Stimulated activated naive CD4-positive, alpha-beta T cell treated with Interleukin-2 at 50 U/mL for 16 hours (primary cell): ENCODE results near the gene TMEM182.

ENCODE experiments used
- DNase-seq: peaks from one replicate; lab custom pipeline; 2025; lab: John Stamatoyannopoulos, UW

Gene TMEM182, protein sequence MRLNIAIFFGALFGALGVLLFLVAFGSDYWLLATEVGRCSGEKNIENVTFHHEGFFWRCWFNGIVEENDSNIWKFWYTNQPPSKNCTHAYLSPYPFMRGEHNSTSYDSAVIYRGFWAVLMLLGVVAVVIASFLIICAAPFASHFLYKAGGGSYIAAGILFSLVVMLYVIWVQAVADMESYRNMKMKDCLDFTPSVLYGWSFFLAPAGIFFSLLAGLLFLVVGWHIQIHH

DNA sequence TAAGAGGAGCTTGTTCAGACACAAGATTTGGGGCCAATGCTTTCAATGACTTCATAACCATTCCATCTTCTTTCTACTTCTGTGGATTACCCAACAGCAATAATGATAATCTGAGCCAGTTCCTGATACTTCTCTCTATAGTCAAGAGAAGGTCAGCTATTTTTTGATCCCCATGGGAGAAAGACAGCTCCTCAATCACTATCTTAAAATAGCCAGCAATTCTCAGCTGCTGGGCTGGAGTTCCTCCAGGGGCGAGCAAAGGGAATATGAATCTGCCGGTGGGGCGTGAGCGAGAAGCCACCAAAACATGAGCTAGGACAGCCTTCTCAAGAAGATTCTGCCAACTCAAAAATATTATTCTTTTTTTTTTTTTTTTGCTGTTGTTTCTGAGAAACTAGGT is at the start of gene TMEM182:
TSS of gene TMEM182 (plus strand) at position 269 of the 400 bp plus-strand sequence. CDS start 187 bp downstream, outside the sequence.
- DNase-seq = no peak

GRCh38 chr2:102717308-102718018 is 44.4 kb upstream of the TMEM182 start:
- DNase-seq = no peak

DNA sequence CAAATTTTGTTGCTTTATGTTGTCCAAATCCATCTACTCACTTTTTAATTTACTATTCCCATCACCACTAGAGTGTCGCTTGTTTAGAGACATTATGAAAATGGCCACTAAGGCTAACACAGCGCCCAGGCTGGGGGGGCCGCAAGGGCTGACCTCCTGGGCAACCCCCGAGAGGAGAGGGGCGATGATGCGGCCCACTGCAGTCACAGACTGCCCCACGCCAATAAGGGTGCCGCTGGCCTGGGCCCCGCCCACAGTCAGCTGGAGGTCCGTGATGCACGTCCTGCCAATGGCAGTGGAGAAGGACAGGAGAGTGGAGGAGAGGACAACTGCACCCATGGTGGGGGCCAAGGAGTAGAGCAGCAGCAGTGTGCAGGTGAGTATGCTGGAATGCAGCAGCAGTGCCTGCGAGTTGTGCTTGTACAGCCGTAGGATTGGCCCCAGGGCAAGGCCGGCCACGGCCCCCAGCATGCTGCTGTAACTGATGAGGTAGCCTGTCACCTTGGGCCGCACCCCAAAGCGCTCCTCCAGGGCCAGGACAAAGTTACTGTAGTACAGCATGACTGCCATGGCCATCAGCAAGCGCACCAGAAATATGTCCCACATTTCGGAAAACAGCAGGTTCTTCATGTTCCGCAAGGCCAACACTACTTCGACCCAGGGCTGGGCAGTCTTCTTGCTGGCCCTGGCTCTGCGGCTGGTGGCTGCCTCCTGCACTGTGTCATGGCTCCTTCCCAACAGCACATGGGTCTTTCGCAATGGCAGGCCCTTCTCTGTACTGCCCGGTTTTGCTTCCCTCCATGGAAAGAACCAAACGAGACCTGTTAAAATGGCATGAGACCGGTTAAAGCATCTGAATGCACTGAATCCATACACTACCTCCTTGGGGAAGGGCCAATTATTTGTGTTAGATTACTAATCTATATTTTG is 43.2 kb upstream of the TMEM182 start:
- no peak for DNase-seq

- DNase-seq = no peak
Measured at GRCh38 chr2:102724016-102724490, 37.8 kb upstream of the TMEM182 start.

DNA sequence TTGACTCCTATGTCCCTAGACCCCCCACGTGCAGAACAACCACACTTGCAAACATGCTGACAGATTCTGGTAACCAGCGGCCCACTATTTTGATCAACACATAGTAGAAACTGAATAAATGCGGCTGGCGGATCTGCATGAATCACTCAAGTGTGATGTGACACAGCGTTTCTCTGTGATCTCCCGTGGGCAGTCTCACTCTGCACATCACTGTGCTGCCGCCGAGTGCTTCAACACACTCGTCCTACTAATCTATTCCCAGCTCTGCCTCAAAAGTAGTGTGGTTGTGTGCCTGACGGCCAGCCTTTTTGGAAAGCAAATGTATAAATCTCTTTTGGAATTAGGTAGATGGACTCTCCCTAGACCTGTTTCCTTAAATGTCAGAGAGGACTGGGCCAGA is 37.3 kb upstream of the TMEM182 start:
- no peak for DNase-seq

- DNase-seq = no peak
Measured at GRCh38 chr2:102726128-102727087, 35.4 kb upstream of the TMEM182 start.

DNA sequence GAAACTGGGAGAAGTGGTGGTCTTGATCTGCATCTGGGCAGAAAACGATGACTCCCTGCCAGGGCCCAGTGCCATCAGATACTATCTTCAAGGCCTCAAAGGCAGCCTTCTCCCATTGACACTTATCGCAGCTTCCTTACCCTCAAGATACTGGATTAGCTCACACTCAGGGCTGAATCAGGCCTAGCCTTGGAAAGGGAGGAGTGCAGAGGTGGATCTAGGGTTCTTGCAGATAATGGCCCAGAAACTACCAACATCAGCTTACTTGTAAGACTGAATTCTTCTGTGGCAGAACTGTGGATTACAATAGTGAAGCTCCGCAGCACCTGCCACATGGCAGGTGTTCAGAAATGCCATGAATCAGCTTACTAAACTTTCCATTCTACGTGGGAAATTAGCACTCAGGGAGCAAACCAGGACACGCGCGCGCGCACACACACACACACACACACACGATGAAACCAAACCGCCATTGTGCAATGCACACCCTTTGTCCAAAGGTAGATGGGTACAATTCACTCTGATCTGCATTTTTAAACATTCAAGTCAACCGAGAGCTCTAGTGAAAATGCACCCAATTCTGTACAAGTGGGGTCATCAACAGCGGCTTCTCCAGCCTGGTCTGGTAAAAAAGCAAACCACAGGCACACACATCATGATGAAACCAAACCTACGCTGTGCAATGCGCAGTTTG is 26.3 kb upstream of the TMEM182 start:
- no peak for DNase-seq

GRCh38 chr2:102736110-102736409 is 25.8 kb upstream of the TMEM182 start:
- DNase-seq = no peak

DNA sequence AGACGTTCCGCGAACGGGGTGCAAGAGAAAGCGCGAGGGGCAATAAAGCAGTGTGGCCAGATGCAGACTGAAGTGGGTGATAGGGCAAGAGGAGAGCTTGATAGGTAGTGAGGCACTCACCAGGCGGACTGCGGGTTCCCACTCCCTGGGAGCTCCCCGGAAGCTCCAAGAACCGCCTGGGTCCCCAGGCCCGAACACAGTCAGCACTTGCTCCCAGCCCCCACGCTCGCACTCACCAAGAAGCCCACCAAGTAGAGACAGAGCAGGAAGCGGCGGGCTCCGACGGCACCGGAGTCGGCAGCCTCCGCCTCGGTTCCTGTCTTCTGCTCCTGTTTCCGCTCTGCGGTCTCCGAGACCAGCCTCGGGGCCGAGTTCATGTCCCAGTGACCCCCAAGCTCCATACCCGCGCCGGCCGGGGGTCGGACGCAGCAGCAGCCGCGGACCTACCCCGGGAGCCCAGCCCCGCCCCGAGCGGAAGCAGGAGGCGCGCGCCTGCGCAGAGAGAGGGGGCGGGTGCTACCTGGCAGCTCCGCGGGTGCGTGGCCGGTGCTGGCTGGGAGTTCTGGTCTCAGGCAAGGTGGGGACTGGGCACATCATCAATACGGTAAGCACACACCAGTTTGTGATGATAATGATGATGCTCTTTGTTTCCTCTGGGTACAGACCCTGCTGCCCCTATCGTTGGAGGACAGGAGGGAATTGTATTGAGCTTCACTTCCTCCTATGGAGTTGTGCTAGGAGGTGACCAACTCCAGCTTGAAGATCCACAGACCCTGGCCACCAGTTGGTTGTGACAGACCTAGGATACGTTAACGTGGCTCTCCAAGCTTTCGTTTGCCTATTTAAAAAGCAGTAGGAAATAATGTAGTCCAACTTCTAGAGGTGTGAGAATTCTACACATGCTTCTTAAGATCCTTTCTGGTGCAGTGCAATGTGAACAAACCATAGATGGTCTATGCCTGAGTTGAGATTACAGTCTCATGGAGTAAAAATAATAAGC is 25.1 kb upstream of the TMEM182 start:
- peak; percentile 83 for DNase-seq

DNA sequence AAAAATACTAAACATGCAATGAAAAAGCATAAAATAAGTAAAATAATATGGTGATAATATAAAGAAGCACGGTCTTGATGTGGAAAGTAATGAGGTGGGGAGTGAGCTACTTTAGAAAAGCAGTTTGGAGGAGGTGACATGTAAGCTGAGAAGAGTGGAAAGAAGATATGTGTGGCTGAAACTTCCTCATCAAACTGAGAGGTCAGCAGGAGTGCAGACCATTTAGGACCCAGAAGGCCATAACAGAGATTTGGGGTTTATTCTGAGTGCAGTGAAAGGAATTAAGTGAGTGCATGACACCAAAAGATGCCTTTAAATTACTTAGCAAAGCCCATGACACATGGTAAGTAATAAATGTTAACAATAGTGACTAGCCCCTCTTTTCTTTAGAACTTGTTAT is 24.4 kb upstream of the TMEM182 start:
- no peak for DNase-seq

- DNase-seq = no peak
Measured at GRCh38 chr2:102743259-102743658, 18.6 kb upstream of the TMEM182 start.

DNA sequence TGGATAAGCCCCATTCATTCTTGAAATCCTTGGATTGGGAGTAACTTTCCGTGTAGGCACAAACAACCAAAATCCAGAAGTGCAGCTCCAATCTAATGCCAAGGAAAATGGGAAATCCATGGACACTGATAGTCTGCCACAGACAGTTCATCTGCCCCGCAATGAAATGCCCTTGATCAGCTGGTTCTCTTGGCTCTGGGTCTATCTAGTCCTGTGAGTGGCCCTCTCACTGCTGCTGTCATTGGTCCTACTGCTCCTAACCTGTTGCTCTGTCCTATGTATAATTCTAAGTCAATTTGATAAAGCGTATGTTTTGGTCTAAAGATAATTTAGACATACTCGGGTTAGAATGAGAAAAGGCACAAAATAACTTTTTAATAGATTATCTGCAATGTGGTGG is 13.7 kb upstream of the TMEM182 start:
- DNase-seq = no peak

GRCh38 chr2:102749938-102750337 is 11.9 kb upstream of the TMEM182 start:
- DNase-seq = no peak

DNA sequence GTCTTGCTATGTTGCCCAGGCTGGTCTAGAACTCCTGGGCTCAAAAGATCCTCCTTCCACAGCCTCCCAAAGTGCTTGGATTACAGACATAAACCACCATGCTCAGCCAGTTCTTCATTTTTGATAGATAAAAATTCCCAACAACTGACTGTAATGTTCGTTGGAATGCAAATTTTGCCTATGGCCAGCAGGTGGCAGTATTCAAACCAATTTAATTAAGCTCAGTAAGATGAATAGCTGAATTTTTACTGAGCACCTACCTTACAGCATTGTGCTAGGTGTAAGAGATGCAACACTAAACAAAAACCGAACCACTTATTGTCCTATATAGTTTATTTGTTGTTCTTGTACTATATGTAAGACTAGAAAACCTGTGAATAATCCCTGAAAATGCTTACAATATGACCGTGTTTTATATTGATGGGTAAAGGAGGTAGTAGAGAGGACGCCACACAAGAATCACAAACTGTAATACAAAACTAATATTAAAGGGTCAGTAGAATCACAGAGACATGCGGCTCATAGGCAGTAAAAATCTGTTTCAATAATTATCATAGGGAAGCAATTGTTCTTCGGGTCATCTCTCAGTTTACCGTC is 8.2 kb upstream of the TMEM182 start:
- DNase-seq = no peak

GRCh38 chr2:102754456-102755145 is 7.2 kb upstream of the TMEM182 start:
- no peak for DNase-seq

- no peak for DNase-seq
Measured at GRCh38 chr2:102755284-102755683, 6.5 kb upstream of the TMEM182 start.

DNA sequence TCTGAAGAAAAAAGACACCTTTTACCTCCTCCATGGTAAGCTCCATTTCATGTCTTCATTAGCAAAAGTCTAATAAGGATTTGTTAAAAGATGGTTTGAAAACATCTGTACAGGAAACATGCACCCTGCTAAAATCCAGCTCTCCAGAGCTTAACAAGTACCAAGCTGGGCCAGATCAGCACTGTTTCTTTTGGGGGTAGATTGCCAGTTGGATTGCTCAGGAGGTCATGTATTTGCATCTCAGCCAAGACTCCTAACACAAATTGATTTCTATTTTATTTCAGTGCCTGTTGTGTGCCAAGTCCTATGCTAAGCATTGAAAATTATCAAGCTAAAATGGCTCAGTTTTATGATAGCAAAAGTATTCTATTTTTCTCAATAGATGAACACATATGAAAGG is 3.4 kb upstream of the TMEM182 start:
- no peak for DNase-seq

GRCh38 chr2:102764083-102764482 is 2.3 kb downstream of the TMEM182 start:
- no peak for DNase-seq

GRCh38 chr2:102765061-102765460 is 3.2 kb downstream of the TMEM182 start:
- no peak for DNase-seq
